Measurements from ENCODE around the gene MDK. TPM values are rescaled to one million over a fixed set of nuclear protein-coding genes. Genes with fewer than 3 reads are reported as not detected.

MDK gene
- total RNA-seq, 1 donor from 2014 or later = 163 TPM

- no peaks in the 10 kb centered on the region for H3K36me3 Mint-ChIP-seq (ENCODE audit: unreplicated experiment)
- no peak for TF ChIP-seq CTCF (IDR thresholded peaks at IDR 0.05)
- no peak overlapping the region for H3K27ac Mint-ChIP-seq (ENCODE audit: unreplicated experiment)
- no peaks in the 10 kb centered on the region for H3K9me3 Mint-ChIP-seq (ENCODE audit: unreplicated experiment)
- peaks cover 44% of the 10 kb centered on the region for H3K4me1 Mint-ChIP-seq (ENCODE audit: unreplicated experiment)
- H3K27me3 Mint-ChIP-seq (ENCODE audit: unreplicated experiment) = peaks cover 34% of the 10 kb centered on the region
- H3K4me3 Mint-ChIP-seq (ENCODE audit: unreplicated experiment) = no peak overlapping the region
- no peak for DNase-seq (ENCODE audit: extremely low spot score, unreplicated experiment)
Observed at GRCh38 chr11:46334211-46334610, 47.3 kb upstream of the MDK start.

GRCh38 chr11:46335271-46335670 is 46.2 kb upstream of the MDK start:
- Mint-ChIP-seq H3K27me3 (ENCODE audit: unreplicated experiment) (peaks cover 24% of the 10 kb centered on the region), H3K4me1 (ENCODE audit: unreplicated experiment) (peaks cover 49% of the 10 kb centered on the region), H3K4me3 (ENCODE audit: unreplicated experiment) (no peak overlapping the region), H3K36me3 (ENCODE audit: unreplicated experiment) (no peaks in the 10 kb centered on the region), H3K27ac (ENCODE audit: unreplicated experiment) (no peak overlapping the region), H3K9me3 (ENCODE audit: unreplicated experiment) (no peaks in the 10 kb centered on the region)
- no peak for DNase-seq (ENCODE audit: extremely low spot score, unreplicated experiment)
- no peak for TF ChIP-seq CTCF (IDR thresholded peaks at IDR 0.05)

GRCh38 chr11:46335890-46336562 is 45.4 kb upstream of the MDK start:
- H3K27me3 Mint-ChIP-seq (ENCODE audit: unreplicated experiment) = peaks cover 18% of the 10 kb centered on the region
- TF ChIP-seq CTCF (IDR thresholded peaks at IDR 0.05) = no peak
- H3K4me3 Mint-ChIP-seq (ENCODE audit: unreplicated experiment) = no peak overlapping the region
- peak overlapping the region; percentile 49 for H3K27ac Mint-ChIP-seq (ENCODE audit: unreplicated experiment)
- DNase-seq (ENCODE audit: extremely low spot score, unreplicated experiment) = no peak
- peaks cover 42% of the 10 kb centered on the region for H3K4me1 Mint-ChIP-seq (ENCODE audit: unreplicated experiment)
- no peaks in the 10 kb centered on the region for H3K9me3 Mint-ChIP-seq (ENCODE audit: unreplicated experiment)
- H3K36me3 Mint-ChIP-seq (ENCODE audit: unreplicated experiment) = no peaks in the 10 kb centered on the region

GRCh38 chr11:46336563-46337180 is 44.8 kb upstream of the MDK start:
- Mint-ChIP-seq H3K9me3 (ENCODE audit: unreplicated experiment) (no peaks in the 10 kb centered on the region), H3K27ac (ENCODE audit: unreplicated experiment) (no peak overlapping the region), H3K27me3 (ENCODE audit: unreplicated experiment) (peaks cover 15% of the 10 kb centered on the region), H3K4me3 (ENCODE audit: unreplicated experiment) (no peak overlapping the region), H3K4me1 (ENCODE audit: unreplicated experiment) (peaks cover 40% of the 10 kb centered on the region), H3K36me3 (ENCODE audit: unreplicated experiment) (no peaks in the 10 kb centered on the region)
- no peak for TF ChIP-seq CTCF (IDR thresholded peaks at IDR 0.05)
- no peak for DNase-seq (ENCODE audit: extremely low spot score, unreplicated experiment)

- Mint-ChIP-seq H3K27me3 (ENCODE audit: unreplicated experiment) (peaks cover 9% of the 10 kb centered on the region), H3K9me3 (ENCODE audit: unreplicated experiment) (no peaks in the 10 kb centered on the region), H3K36me3 (ENCODE audit: unreplicated experiment) (no peaks in the 10 kb centered on the region), H3K4me1 (ENCODE audit: unreplicated experiment) (peaks cover 41% of the 10 kb centered on the region), H3K4me3 (ENCODE audit: unreplicated experiment) (no peak overlapping the region), H3K27ac (ENCODE audit: unreplicated experiment) (no peak overlapping the region)
- TF ChIP-seq CTCF (IDR thresholded peaks at IDR 0.05) = no peak
- no peak for DNase-seq (ENCODE audit: extremely low spot score, unreplicated experiment)
Observed at GRCh38 chr11:46337626-46338345, 43.7 kb upstream of the MDK start.
